HG03442 (cell line): ENCODE results near the gene GAS2L2.
A peak's percentile ranks its signal among the peaks of the same experiment; 100 is the strongest.
"Not testable (repeated sequence)": the region's sequence is repeated elsewhere in the genome, so short reads cannot be mapped to it uniquely, and the experiment has no call there.

Experiments used
- ATAC-seq: cut with Tn5 transposase; IDR thresholded peaks from one replicate; pipeline ENCODE4 v1.9.1; 2021; ENCODE audit warnings: mild to moderate bottlenecking, moderate library complexity; ENCODE audit not compliant: unreplicated experiment

Gene GAS2L2

DNA sequence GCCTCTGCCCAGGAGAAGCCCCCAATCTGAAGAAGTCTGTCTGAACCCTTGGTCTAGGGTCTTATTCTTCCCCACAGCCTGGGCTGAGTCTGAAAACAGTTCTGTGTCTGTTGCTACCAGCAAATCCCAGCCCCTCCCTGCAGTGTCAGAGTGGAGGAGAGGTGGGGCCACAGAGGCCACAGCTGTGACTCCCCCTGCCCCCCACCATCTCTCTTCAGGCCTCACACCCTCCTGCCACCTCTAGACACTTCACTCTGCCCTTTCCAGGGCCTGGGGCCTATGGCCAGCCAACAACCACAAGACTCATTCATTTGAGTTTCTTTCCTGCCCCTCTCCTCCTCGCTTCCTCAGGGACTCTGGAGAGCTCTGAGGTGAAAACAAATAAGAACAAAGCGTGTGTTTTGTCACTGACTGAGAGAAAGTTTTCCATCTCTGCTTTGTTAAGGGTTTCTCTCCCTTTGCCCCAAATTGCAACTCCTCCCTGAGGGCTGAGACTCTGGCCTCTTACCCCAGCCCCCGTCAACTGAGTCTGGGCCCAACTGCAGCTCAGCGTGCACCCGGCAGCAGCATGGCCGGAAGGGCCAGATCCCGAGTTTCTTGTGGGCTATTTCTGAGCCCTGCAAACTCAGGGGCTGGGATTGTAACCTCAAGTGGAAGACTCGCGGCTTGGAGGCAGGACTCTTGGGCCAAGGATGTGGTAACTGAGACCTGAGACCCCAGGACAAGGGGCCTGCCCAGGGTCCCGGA is 20.8 kb upstream of the GAS2L2 start:
- ATAC-seq, result no peak

DNA sequence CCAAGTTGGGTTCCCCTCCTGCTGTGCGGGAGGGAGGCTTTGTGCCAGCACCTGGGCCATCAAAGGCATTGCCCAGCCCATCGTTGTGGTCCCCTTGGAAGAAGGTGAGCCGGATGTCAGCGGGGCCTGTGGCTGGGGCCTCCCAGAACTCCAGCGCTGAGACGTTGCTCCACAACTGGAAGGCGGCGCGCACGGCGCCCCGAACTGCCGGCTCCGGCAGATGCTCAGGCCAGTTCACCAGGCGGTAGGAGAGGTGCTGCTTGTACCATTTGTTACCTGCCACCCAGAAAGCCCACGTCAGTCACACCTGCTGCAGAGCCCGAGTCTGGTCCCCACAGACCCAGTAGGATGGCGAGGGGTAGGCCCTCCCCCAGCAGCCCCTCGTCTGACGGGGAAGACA is 20.1 kb upstream of the GAS2L2 start:
- ATAC-seq, result no peak

DNA sequence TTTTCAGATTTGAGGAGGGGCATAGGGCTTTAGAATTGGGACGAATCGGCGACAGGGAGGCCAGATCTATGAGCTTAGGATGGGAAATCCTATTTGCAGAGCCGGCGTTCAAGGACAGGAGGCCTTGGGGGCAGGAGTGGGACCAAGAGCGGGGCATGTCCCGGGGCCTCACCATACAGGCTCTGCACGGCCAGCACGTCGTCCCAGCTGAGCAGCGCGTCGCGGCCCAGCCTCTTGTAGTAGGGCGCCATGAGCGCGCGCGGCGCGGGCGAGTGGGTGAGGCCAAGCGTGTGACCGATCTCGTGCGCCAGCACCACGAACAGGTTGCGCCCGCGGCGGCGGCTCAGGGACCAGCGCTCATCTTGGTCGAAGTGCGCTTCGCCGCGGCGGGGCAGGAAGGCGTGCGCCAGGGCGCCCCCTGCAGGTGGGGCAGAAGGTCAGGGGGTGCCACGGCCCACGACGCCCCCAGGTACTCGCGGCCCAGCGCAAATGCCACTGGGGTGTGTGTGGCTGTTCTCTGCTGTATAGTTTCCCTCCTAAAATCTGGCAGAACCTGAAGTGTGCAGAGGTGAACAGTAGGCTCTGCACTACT is 17.0 kb upstream of the GAS2L2 start:
- no peak for ATAC-seq

DNA sequence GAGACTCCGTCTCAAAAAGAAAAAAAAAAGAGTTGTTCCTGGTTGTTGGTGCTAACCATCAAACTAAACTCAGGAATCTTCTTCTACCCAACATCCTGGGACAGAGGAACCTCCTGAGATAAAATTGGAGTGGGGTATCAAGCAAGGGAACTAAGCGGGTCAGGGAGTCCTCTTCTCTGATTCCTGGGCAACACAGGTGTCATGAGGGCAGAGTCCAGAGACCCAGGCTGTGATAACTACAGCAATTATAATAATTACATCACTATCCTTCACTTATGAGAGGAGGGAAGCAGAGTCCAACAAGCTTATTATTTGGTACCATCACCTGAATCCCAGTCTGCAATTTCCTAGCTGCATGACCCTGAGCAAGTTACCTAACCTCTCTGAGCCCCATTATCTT is 15.8 kb upstream of the GAS2L2 start:
- no peak for ATAC-seq

DNA sequence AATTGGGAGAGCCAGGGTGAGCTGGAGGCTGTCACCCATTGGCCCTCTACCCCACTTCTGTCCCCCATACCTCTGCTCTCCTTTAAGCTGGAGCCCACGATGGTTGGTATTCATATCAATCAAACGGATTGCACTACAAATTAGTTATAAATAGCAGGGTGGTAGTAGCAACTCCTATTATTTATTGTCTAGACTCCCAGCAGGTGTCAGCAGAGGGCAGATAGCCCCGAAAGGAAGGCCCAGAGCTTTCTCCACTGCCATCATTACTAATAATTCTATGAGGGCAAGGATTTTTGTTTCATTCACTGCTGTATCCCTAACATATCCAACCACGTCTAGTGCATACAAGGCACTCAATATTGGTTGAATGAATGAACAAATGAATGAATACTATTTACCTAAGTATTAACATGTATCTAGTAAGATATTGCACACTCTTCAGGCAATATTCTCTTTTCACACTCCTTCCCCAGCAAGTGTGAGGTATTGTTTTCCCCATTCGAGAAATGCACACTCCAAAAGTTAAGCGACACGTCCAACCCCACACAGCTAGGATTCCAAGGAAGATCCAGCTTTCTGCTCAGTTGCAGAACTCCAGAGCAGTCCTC is 14.0 kb upstream of the GAS2L2 start:
- no peak for ATAC-seq

- no peak for ATAC-seq
These were observed 13.4 kb upstream of the GAS2L2 start for GRCh38 chr17:35766489-35766877.

DNA sequence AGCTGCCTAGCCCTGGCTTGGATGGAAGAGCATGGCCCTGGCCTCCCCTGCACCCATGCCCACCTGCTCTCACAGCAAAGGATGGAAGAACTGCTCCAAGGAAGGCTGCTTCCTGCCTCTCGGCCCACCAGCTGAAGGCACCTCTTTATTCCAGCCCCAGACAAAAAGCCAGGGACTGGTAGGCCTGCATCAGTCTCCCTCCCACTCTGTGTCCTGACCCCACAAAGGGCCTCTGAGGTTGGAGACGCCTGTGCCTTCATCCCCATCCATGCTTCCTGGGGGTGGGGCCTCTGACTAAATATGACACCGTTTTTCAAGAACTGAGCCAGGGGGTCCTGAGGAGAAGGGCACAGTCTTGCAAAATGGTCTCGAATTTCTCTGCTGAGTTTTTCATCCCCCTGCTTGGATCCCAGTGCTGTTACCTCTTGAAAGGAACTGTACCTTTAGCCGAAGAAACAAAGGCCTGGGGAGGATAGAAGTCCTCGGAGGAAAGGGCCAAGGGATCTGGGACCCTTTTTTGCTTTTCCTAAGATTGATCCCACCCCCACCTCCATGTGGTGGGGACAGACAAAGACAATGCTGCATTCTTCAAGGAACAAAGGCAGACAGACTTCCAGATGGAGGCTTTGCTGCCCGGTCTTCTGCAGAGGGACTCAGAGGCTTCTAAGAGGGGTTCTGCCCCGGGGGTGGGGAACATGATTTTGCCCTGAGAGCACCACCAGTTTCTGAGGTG is 12.9 kb upstream of the GAS2L2 start:
- ATAC-seq, result no peak

GRCh38 chr17:35765086-35765710 is 12.2 kb upstream of the GAS2L2 start:
- ATAC-seq, result no peak

GRCh38 chr17:35764123-35764991 is 11.3 kb upstream of the GAS2L2 start:
- ATAC-seq, result peak; percentile 76

- no peak for ATAC-seq
These were observed 10.7 kb upstream of the GAS2L2 start for GRCh38 chr17:35763767-35764122.

GRCh38 chr17:35761601-35762000 is 8.6 kb upstream of the GAS2L2 start:
- ATAC-seq, result no peak

- no peak for ATAC-seq
These were observed 7.5 kb upstream of the GAS2L2 start, which contains the start of gene C17orf50 for GRCh38 chr17:35760587-35760986. TSS of gene C17orf50 (plus strand) at chr17:35760887. CDS start at chr17:35760942, 55 bp downstream.

DNA sequence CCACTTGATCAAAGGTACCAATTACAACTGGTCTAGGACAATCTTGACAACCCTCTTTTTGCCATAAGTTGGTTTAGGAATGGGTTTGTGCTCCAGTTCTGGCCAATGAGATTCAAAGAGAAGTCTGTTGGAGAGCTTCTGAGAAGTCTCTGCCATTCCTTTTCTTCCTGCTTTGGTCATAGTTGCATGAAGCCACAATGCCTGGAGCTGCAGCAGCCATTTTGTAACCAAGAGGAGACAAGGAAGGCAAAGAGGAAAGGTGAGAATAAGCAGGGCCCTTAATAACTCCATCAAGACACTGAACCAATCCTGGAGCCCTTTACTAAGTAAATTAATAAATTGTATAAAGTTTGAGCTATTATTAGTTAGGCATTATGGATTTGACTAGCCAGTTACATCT is 4.2 kb upstream of the GAS2L2 start:
- ATAC-seq, result no peak

DNA sequence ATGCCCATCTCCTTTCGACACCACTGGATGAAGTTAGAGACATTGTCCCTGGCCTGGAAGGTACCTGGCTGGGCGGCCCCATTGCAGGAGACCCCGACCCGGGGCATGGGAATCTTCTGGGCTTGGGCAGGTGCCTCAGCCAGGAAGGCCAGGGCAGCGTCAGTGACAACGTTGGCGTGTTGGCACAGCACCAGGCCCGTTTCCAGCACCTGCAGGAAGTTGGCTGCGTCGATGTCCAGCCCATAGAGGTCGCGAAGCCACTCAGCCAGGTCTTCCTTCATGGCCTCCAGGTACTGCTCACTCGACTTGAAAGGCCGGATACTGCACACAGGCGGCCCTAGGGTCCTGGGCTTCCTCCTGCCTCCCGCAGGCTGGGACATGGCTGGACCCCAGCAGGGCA is 568 bp downstream of the GAS2L2 start:
- ATAC-seq, result no peak

DNA sequence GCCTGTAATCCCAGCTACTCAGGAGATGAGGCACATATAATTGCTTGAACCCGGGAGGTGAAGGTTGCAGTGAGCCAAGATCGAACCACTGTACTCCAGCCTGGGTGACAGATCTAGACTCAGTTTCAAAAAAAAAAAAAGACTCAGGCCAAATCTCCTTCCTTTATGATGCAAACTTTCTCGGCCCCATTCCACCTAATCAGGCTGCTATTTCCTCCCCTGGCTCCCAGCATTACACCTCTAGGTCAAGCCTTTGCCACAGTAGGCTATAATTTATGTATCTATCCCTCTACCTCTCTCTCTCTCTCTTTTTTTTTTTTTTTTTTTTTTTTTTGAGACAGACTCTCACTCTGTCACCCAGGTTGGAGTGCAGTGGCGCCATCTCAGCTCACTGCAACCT is 1.5 kb downstream of the GAS2L2 start:
- not testable (repeated sequence) for ATAC-seq

DNA sequence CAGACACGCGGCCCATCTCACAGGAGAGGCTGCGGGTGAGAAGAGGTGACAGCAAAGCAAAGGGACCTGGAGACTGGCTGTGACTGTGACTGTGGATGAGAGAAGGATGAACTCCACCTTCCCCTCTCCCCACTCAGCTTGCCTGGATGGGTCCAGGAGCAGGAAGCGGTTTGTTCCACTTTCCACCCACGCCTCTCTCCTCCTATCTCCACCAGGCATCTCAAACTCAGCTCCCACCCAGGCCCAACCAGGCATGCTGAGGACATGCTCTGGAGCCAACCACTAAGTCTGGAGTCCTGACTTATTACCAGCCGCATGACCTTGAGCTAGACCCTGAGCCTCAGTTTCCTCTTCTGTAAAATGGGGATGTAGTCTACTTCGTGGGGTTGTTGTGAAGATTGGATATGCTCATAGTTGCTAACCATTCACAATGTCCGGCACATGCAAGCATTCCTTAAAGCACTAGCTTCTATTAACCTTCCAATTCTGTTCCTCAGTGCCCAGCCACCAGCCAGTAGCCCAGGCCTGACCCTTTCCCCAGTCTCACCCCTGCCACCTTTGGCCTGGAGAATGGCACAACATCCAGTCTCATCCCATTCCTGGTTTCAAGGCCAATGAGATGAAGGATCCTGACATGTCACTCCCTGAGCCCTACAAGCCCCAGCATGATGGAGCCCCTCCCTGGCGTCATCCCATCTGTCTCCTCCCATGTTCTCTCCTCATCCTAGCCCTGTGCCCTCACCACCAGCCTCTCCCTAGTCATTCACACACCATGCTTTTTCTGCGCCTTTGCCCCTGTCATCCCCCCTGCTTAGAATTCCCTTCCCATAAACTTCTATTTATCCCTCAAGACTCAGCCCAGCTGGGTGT is 2.3 kb downstream of the GAS2L2 start:
- ATAC-seq, result no peak

DNA sequence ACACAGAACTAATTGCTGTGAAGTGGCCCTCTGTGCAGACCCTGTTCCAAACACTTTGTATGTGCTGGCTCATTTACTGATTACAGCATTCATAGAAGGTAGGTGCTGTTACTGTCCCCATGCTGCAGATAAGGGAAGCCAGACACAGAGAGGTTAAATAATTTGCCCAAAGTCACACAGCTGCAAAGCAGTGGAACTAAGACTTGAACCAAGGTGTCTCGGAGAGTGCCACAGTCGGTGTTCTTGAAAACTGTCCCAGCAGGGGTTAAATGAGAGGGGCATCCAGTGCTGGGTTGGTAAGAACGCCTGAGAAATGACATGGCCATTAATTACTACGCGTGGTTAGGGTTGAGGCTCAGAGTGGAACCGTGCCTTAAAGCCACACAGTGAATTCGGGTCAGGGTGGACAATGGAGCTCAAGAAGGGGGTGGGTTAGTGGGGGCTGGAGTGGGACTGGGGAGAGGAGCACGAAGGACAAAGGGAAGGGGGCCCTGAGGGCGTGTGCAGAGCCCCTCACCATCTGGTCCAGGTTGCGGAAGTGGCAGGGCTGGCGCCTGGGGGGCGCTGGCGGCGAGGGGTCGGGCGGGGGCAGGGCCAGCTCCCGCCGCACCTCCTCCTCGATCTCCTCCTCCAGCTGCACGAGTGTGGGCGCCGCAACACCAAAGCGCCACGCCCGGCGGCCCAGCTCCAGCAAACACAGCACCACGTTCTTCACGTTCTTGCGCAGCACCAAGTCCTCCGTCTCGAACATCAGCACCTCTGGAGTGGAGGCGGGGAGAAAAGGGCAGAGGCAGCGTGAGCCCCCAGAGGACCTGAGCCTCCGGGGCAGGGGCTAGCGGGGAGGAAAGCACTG is 3.3 kb downstream of the GAS2L2 start:
- ATAC-seq, result no peak

DNA sequence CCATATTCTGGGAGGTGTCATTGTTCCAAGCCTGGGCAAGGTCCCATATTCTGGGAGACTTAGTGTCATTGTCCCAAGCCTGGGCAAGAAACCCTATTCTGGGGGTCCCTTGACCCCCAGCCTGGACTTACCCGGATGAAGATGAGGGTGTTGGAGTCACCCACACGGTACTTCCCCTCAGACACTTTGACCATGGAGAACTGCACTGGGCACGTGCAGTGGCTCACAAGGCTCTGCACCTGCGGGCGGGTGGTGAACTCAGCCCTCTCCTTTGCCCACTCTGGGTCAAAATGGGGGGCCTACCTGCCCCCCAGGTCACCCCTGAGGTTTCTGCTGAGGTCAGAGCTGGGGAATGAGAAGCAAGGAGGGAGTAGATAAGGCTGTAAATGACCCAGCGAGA is 4.1 kb downstream of the GAS2L2 start:
- no peak for ATAC-seq
